Measurements from ENCODE around the gene KCND3. TPM values are rescaled to one million over a fixed set of nuclear protein-coding genes. Genes with fewer than 3 reads are reported as not detected.

KCND3 gene
- total RNA-seq, 4 donors from 2014 or later: 2.4 to 6.0 (median 3.9) TPM

GRCh38 chr1:111818081-111818480 lies 171.4 kb downstream of the KCND3 start:
- Histone ChIP-seq H3K4me1 (no peaks in the 10 kb centered on the region), H3K27ac (no peak overlapping the region), H3K9me3 (no peaks in the 10 kb centered on the region), H3K36me3 (no peaks in the 10 kb centered on the region), H3K4me3 (no peak overlapping the region), H3K27me3 (no peaks in the 10 kb centered on the region)
- intact Hi-C loops (cut with DNase I): no loop called here
- no peak for DNase-seq
- WGBS, 2 donors: 90 to 95% methylated on average over 4 of the region's 4 CpGs
- TF ChIP-seq POLR2A (IDR thresholded peaks at IDR 0.05) (no peak), CTCF (IDR thresholded peaks at IDR 0.05) (no peak)

GRCh38 chr1:111814642-111815041 lies 174.8 kb downstream of the KCND3 start:
- DNase-seq: no peak
- H3K27me3 ChIP-seq: no peaks in the 10 kb centered on the region
- TF ChIP-seq CTCF (IDR thresholded peaks at IDR 0.05) (no peak), POLR2A (IDR thresholded peaks at IDR 0.05) (no peak)
- H3K4me3 ChIP-seq: no peak overlapping the region
- no peaks in the 10 kb centered on the region for H3K9me3 ChIP-seq
- intact Hi-C loops (cut with DNase I): no loop called here
- H3K27ac ChIP-seq: no peak overlapping the region
- H3K36me3 ChIP-seq: no peaks in the 10 kb centered on the region
- H3K4me1 ChIP-seq: no peaks in the 10 kb centered on the region
- 81 to 100% methylated on average over 3 of the region's 3 CpGs for WGBS, 2 donors

GRCh38 chr1:111814305-111814628 lies 175.2 kb downstream of the KCND3 start:
- 79 to 88% methylated on average over 9 of the region's 9 CpGs for WGBS, 2 donors

GRCh38 chr1:111813440-111814304 lies 175.8 kb downstream of the KCND3 start:
- Histone ChIP-seq H3K27me3 (no peaks in the 10 kb centered on the region), H3K4me3 (no peak overlapping the region), H3K27ac (no peak overlapping the region), H3K36me3 (no peaks in the 10 kb centered on the region), H3K9me3 (no peaks in the 10 kb centered on the region), H3K4me1 (no peaks in the 10 kb centered on the region)
- no peak for DNase-seq
- 65 to 68% methylated on average over 12 to 14 of the region's 16 CpGs for WGBS, 2 donors
- TF ChIP-seq CTCF (IDR thresholded peaks at IDR 0.05): no peak
- intact Hi-C loops (cut with DNase I): no loop called here

More at GRCh38 chr1:111814305-111814628, 175.2 kb downstream of the KCND3 start:
- no peaks in the 10 kb centered on the region for H3K9me3 ChIP-seq
- H3K4me3 ChIP-seq: no peak overlapping the region
- H3K27me3 ChIP-seq: no peaks in the 10 kb centered on the region
- TF ChIP-seq CTCF (IDR thresholded peaks at IDR 0.05): no peak
- TF ChIP-seq POLR2A (IDR thresholded peaks at IDR 0.05): no peak
- H3K4me1 ChIP-seq: no peaks in the 10 kb centered on the region
- no peak for DNase-seq
- intact Hi-C loops (cut with DNase I): no loop called here
- H3K27ac ChIP-seq: no peak overlapping the region
- H3K36me3 ChIP-seq: no peaks in the 10 kb centered on the region

GRCh38 chr1:111812306-111812705 lies 177.2 kb downstream of the KCND3 start:
- H3K9me3 ChIP-seq: no peaks in the 10 kb centered on the region

More at GRCh38 chr1:111812306-111812705, 177.2 kb downstream of the KCND3 start:
- DNase-seq: no peak
- no peaks in the 10 kb centered on the region for H3K36me3 ChIP-seq
- TF ChIP-seq CTCF (IDR thresholded peaks at IDR 0.05) (no peak), POLR2A (IDR thresholded peaks at IDR 0.05) (no peak)
- 93 to 95% methylated on average over 4 of the region's 4 CpGs for WGBS, 2 donors
- no peaks in the 10 kb centered on the region for H3K27me3 ChIP-seq
- no peaks in the 10 kb centered on the region for H3K4me1 ChIP-seq
- no peak overlapping the region for H3K27ac ChIP-seq
- intact Hi-C loops (cut with DNase I): no loop called here
- H3K4me3 ChIP-seq: no peak overlapping the region
